ENCODE results near the gene COPB1. TPM values are rescaled to one million over a fixed set of nuclear protein-coding genes. Genes with fewer than 3 reads are reported as not detected.
"Not testable (repeated sequence)": the region's sequence is repeated elsewhere in the genome, so short reads cannot be mapped to it uniquely, and the experiment has no call there.

Gene COPB1, protein sequence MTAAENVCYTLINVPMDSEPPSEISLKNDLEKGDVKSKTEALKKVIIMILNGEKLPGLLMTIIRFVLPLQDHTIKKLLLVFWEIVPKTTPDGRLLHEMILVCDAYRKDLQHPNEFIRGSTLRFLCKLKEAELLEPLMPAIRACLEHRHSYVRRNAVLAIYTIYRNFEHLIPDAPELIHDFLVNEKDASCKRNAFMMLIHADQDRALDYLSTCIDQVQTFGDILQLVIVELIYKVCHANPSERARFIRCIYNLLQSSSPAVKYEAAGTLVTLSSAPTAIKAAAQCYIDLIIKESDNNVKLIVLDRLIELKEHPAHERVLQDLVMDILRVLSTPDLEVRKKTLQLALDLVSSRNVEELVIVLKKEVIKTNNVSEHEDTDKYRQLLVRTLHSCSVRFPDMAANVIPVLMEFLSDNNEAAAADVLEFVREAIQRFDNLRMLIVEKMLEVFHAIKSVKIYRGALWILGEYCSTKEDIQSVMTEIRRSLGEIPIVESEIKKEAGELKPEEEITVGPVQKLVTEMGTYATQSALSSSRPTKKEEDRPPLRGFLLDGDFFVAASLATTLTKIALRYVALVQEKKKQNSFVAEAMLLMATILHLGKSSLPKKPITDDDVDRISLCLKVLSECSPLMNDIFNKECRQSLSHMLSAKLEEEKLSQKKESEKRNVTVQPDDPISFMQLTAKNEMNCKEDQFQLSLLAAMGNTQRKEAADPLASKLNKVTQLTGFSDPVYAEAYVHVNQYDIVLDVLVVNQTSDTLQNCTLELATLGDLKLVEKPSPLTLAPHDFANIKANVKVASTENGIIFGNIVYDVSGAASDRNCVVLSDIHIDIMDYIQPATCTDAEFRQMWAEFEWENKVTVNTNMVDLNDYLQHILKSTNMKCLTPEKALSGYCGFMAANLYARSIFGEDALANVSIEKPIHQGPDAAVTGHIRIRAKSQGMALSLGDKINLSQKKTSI
- 183 and 224 TPM in 2 replicates for total RNA-seq
- polyA plus RNA-seq (2012): 80.2 TPM

DNA sequence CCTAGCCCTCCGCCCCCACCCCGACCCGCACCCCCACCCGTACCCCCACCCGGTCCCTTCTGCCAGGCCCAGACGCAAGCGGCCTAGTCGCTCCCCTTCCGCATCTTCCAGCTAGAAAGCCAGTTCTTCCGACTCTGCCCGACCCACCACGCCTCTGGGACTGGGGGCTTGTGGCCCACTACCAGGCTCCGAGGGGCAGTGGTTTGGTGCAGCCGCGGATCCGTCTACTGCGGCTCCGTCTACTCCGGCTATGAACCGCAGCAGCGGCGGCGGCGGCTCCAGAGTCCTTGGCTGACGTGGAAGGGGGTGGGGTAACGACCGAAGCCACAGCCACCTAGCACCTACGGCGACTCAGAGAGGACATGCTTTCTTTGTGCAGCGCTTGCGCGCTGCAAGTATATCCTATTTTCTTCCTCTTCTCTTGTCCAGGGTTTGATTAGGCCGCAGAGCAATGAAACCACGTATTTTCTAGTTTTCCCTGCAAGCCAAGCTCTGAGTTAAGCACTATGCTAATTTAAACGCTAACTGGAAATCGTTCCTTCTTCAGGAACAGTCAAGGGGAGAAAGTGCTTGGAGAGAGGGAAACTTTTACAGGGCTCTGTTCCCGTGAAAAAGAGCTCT is at the start of gene COPB1:
Gene COPB1, minus strand, starts transcription at position 252 of the 621 bp plus-strand sequence. CDS start 883 bp downstream, outside the sequence.
- DNase-seq (ENCODE audit: low read depth): peak; percentile 93

DNA sequence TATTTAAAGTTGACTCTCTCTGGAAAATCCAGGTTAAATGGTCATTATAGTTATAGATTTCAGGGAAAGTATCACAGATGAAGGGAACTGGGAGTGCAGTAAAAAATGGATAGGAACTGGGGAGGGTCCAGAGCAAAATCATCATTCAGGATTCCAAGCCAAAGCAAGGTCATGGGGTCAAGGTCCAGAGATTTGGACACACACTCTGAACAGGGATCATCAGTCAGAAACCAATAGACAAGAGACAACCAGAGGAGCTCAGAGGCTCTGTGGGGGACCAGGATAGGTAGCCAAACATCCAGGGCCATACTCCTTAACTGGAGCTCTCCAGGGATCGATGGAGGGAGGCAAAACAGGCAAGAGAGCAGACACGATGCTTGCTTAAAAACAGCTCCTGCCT is 47.8 kb upstream of the COPB1 start:
- DNase-seq (ENCODE audit: low read depth): no peak

DNA sequence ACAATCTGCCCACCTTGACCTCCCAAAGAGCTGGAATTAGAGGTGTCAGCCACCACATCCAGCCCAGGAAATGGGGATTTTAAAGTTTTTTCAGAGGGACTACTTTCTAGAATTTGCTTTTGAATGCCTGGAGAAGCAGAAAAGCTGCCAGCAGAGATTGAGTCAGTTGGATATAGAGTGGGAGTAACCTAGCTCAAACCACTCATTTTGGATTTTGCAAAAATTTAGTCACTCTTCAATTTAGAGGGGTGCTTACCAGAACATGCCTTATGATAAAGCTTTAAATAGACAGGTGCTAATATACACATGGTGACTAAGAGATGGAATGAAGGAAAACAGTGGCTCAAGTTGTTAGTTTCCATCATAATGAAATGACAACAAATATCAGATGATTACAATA is 47.1 kb upstream of the COPB1 start:
- DNase-seq (ENCODE audit: low read depth): no peak

DNA sequence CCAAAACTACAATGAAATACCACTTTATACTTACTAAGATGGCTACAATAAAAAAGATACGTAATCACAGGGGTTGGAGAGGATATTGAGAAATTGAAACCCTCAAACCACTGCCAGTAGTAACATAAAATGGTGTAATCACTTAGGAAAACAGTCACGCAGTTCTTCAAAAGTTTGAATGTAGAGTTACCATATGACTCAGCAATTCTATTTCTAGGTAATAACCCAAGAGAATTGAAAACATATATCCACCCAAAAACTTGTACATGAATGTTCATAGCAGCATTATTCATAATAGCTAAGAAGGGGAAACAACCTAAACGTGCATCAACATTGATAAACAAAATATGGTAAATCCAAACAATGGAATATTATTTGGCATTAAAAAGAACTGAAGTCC is 45.0 kb upstream of the COPB1 start:
- DNase-seq (ENCODE audit: low read depth): no peak

DNA sequence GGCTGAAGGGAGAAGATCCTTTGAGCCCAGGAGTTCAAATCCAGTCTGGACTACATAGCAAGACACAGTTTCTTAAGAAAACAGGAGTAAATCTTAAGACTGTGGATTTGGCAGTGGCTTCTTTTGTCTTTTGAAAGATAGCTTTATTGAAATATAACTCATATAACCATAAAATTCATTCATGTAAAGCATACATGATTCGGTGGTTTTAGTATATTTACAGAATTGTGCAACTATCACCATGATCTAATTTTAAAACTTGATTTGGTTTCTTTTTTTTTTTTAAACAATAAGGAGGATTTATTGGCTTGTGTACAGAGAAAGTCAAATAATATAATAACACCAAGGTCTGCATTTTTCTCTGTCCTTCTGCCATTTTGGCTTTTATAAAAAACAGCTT is 43.6 kb upstream of the COPB1 start:
- DNase-seq (ENCODE audit: low read depth): no peak

DNA sequence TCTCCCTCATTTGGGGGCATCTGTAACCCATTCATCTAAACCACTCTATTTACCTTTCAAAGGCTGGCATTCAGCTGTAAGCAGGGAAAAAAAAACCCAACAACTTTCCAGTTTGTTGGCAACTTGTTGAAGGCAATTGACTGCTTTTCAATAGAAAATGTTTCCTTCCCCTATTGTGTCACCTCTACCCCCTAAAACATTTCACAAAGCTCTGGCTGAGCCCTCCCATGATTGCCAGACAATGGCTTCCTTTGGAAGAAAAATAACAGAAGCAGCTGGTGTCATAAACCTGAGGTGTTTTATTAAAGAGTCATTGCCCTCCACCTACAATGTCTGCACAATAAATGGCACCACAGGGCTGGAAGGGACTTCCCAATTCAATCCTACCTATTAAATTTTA is 42.7 kb upstream of the COPB1 start:
- DNase-seq (ENCODE audit: low read depth): no peak

DNA sequence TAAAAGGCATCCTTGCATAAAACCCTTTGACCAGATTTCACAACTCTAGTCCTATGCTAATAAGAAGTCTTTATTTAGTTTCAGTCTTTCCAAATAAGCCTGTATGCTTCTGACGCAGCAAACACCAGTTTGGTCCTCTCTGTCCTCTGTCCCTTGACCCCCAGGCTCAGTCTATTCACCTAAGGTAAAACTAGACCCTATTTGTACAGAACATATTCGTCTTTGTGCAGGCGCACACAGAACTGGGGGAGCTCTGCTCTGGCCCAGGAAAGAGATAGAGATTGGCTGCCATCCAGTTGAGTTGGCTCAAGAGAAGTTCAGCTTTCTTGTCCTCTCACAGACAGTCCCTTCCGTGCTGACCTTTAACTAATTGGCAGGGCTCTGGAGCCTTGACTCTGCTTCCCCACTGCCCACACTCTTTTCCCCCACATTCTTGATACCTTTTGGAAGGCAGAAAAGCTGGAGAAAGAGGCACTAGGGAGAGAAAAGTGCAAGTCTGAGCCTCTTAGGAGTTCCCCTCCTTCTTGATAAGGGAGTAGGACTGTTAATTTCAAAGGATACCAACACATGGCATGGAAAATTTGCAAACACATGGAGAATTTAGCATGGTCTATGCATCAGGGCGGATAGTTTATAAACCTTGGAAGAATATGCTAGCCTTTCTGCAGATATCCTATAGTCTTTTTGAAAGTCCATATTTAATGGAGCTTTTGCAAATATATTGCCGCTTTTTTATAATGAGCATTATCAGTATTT is 41.8 kb upstream of the COPB1 start:
- DNase-seq (ENCODE audit: low read depth): no peak

DNA sequence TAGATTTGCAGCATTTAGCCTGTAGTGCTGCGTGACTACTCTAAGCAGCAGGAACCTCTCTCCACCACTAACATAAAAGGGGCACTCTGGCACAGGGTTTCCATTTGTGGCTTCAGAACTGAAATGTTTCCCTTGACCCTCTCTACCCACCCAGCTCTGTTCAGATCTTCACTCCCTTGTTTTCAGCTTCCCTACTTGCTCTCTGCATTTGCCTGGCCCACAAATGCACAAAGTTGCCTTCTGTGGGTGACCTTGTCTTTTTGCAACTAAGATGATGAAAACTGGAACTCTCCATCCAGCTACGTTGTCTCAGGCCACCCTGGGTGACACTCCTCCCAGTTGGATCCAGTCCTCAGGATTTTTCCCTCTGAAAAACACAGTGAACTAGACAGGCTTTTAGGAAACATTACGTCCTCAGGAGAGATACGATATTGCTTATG is 40.4 kb upstream of the COPB1 start:
- no peak for DNase-seq (ENCODE audit: low read depth)

DNA sequence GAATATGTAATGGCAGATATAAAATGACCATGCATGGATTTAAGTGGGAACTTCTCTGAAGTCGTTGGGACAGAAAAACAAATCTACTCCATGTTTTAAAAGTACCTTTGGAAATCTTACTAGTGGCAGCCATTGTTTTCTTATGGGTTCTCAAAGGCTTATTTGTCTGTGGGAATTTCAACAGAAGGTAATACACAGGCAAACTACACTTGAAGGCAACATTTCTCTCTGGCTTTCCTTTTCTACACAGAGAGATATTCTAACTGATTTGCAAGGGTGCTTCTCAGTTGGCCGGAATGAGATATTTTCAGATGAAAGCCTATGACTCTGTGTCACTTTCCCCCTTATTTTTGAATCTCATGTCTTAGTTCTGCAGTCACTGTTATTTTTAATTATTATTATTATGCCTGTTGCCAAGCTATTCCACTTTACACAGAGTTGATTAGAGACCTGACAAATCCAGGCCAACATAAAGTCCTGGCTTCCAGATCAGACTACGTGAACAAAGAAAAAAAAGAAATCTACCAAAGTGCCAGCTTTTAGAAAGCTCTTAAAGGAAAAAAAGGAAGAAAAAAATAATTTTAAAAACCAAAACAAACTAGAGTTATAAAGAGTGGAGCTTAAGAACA is 39.4 kb upstream of the COPB1 start:
- no peak for DNase-seq (ENCODE audit: low read depth)

DNA sequence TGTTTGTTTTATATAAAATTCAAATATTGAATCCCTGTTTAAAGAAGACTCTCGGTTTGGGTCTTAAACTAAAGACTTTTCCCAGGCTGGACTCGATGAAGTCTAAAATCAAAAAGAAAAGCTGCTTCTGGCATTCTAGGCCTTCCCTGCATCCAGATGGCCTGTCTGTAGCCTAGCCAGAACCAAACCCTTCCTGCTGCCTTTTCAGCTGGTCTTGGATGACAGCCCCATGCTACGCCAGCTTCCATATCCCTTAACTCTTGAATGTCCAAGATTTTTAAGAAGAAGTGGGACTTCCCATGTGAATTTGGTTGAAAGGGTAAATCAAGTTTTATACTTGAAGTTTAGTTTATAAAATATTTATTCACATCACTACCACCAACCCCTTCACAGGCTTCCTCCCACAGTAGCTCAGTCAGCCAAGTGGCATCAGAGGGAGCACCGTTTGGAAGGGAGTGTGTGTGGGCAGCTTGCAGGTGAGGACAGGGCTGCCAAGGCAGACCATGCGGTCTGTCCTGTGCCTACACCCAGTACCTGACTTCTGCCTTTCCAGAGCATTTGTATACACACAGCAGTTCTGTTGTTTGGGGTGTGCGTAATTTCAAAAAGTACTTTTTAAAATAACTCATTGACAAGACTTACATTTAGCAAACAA is 38.8 kb upstream of the COPB1 start:
- no peak for DNase-seq (ENCODE audit: low read depth)

DNA sequence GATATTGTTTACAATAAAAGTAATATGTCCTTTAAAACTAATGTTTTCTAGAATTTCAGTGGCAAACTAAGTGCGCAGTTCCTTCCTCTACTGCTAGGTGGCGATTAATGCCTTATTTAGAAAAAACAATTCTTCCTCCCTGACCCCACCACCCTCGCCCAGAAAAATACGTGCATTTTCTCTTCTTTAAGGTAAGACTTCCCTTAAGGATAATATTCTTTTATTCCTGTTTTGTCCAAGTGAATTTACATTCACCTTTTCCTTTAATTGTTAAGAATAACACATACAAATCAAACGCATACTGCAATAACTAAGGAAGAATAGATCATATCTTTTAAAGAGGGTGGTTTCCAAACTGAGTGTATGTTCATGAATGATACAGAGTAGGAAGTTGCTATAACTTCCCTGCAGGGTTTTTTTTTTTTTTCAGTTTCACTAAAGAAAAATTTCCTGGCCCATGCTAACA is 37.6 kb upstream of the COPB1 start:
- peak; percentile 34 for DNase-seq (ENCODE audit: low read depth)

DNA sequence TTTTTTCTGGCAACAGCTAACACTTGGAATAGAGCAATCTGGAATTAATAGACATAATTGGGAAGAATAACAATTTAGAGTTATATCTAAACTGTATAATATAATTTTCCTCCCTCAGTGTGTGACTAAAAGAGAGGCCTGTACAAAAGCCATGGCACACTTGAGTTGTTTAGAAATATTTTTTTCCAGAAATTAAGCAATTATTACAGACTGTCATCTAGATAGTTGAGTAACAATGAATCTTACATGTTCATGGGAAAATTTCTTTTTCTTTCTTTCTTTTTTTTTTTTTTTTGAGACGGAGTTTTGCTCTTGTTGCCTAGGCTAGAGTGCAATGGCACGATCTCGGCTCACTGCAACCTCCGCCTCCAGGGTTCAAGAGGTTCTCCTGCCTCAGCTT is 35.6 kb upstream of the COPB1 start:
- not testable (repeated sequence) for DNase-seq (ENCODE audit: low read depth)

DNA sequence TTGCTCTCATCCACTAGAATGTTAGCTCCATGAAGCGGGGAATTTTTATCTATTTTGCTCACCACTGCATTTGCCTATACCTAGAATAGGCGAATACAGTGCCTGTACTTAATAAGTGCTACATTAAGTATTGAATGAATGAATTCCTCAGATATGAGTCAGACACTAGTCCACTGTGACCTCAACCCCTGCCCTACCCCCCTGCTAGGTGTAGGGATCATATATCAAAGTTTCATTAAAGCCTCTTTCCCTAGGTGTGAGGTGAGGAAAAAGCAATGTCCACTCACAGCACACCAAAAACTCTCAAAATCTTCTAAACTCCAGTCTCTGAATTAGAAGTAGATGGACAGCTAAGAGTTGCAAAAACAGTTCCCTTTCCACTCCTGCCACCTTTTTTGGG is 30.3 kb upstream of the COPB1 start:
- no peak for DNase-seq (ENCODE audit: low read depth)

DNA sequence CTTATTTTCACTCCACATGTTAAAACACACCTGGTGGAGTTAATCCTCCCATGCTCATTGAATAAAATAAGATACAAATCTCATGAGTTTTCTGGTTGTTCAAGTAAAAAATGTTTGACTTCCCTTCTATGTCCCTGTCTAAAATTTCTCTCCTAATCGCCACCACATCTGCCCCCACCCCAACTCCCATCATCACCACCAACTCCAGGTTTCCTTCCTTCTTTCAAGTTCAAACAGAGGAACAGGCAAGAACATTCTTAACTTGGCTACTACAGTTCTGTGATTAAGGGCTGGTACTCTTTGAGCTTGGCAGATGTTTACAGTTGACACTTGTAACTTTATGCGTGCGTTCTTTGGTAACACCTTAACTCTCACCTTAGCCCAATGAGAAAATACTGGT is 29.7 kb upstream of the COPB1 start:
- no peak for DNase-seq (ENCODE audit: low read depth)

DNA sequence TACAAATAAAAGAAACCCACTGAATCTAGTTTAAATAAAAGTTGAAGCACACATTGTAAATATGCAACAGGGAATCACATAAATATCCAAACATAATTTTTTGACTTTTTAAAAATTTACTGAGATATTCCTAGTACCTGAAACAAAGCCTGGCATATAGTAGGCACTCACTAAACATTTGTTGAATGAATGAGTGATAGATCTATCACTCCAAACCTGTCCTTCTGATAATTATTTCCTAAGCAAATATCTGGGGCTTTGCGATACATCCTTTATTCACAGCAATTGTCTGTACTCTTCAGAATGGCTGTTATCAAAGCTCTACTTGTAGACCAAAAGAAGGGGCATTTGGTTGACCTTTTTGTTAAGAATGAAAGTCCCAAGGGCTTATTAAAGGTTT is 23.2 kb upstream of the COPB1 start:
- no peak for DNase-seq (ENCODE audit: low read depth)

DNA sequence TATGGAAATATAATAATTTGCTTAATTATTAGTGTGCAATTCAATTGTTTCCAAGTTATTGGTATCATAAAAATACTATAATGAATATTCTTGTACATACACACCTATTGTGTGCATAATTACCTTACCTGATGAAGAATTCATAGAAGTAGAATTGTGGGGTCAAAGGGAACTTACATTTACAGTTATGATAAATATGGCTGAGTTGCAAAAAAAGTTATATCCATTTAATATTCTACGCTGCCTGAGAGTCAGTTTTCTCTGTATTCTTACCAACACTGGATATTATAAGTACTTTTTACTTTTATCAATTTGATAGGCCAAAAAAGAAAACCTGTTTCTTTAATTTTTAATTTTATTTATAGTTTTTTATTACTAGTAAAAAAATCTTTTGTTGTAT is 22.6 kb upstream of the COPB1 start:
- no peak for DNase-seq (ENCODE audit: low read depth)

DNA sequence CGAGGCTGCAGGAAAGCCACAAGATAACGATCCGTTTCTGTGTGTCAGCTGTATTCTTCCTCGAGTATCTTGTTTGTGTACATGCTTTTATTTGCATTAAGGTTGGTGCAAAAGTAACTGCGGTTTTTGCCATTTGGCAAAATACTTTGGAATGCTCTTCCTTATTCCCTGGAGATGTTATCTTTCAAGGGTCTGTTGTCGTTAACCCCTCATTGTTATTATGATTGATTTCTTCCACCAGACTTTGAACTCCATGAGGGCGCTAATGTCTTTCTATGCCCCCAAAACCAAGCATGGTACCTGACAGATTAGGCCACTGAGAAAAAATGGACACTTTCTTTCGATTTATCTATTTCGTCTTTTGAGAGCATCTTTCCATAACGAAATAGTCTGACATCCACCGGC is 21.1 kb upstream of the COPB1 start:
- DNase-seq (ENCODE audit: low read depth): no peak

DNA sequence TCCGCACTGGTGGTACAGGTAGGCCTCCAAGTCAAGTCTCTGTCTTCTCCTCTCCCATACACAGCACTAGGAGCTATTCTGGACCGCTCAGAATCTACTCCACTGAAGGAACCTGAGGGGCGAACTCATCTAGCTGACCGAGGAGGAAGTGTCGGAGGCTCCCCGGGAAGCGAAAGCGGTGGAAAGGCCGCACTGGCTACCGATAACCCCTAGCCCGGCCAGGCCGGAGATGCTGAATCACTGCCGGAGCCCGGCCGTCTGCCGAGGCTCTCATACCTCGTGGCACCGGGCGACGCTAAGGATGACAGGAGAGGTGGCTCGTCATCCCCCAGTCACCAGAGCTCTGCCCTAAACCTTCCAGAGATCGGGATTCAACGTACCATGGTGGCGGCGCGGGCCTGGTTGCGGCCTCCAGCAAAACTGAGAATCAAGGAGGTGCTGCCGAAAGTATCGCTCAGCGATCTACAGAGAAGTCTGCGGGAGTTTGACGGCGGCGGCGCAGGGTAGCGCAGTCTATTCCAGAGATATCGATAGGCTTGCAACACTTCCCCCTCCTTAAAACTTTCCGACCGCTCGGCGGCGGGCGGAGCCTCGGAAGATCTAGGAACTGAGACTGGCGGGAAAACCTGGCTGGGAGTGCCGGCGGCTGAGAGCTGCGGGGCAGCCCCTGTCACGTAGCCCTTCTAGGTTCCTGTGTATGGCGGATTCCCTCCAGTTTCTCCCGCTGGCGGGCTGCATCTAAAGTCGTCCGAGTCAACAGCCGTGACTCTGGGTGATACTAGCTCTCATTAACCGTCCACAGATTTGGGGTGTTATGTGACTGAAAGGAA is 20.5 kb upstream of the COPB1 start, which contains the start of gene PSMA1:
Gene PSMA1, minus strand, starts transcription at position 470 of the 830 bp plus-strand sequence. Its CDS starts 87 bp downstream, at position 383.
- DNase-seq (ENCODE audit: low read depth): peak; percentile 96

DNA sequence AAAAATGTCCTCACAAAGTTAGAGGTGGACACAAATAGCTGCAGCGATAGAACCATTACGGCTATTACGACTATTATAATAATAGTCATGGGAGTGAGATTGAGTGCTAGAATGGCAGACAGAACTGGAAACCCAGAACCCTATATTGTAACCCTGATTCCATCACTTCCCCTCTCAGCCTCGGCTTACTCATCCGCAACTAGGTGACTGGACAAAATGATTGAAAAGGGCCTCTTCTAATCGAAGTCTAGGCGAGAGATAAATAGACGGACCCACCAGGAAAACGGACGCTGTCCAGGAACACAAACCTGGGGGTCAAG is 19.9 kb upstream of the COPB1 start:
- no peak for DNase-seq (ENCODE audit: low read depth)
